ENCODE measurements around the gene NECTIN3. TPM values are rescaled to one million over a fixed set of nuclear protein-coding genes. Genes with fewer than 3 reads are reported as not detected.

The NECTIN3 gene
- total RNA-seq, 1 experiment from 2014 or later, result 75.8 TPM

DNA sequence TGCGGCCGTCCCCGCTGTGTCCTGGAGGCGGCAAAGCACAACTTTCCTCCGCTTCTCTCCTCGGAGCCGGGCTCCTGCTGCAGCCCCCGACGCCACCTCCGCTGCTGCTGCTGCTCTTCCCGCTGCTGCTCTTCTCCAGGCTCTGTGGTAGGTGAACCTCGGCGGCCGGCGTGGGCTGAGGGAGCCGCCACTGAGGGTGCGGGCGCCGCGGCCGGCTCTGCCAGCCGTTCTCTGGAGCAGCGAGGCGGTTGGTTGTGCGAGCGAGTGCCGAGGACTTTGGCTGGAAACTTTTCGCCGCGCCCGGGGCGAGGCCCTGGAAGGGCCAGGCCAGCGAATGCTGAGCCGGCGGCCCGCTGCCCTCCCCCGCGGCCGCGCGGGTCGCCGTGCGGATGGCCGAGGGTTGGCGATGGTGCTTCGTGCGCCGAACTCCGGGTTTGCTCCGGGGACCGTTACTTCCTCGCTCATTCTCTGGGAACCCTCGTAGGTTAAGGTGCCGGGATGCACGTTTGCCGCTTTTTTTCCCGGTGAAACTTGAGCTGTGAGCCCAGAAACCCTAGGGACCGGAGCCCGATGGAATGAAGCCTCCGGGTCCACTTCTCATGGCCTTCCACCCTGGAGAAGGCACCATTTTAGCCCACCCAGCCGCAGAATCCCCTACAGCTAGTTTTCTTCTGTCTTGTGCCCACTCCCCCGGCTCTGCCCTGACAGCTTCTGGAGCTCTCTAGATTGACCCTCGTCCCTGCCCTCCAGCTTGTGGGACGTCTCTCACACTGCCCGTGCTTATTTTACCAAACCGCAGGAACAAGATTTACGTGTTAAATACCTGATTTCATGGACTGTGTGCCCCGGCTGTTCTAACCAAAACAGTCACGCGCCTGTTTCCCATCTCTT is 660 bp downstream of the NECTIN3 start:
- intact Hi-C loops (cut with micrococcal nuclease; ENCODE audit: unreplicated experiment), result loop anchor here (2.0 to 10.0 kb wide), 6 partner anchors 127 to 1337 kb away; partner anchors contain the start of gene CD96
- TF ChIP-seq, protein P1, sequence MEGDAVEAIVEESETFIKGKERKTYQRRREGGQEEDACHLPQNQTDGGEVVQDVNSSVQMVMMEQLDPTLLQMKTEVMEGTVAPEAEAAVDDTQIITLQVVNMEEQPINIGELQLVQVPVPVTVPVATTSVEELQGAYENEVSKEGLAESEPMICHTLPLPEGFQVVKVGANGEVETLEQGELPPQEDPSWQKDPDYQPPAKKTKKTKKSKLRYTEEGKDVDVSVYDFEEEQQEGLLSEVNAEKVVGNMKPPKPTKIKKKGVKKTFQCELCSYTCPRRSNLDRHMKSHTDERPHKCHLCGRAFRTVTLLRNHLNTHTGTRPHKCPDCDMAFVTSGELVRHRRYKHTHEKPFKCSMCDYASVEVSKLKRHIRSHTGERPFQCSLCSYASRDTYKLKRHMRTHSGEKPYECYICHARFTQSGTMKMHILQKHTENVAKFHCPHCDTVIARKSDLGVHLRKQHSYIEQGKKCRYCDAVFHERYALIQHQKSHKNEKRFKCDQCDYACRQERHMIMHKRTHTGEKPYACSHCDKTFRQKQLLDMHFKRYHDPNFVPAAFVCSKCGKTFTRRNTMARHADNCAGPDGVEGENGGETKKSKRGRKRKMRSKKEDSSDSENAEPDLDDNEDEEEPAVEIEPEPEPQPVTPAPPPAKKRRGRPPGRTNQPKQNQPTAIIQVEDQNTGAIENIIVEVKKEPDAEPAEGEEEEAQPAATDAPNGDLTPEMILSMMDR (IDR thresholded peaks at IDR 0.05; ENCODE audit: insufficient read depth in 1 of 2, low read depth in 1 of 2, low read length in 1 of 2, severe bottlenecking in 1 of 2, unreplicated experiment in 1 of 2), result no peak
- no TSS peak for BruUV-seq (replicated peaks)
- Histone ChIP-seq H3K27me3 (replicated peaks; ENCODE audit: control insufficient read depth, insufficient read depth, low read length) (no peaks in the 10 kb centered on the region), H3K36me3 (ENCODE audit: control insufficient read depth, insufficient read depth, low read length) (no peaks in the 10 kb centered on the region; the same call in 1 of the 2 replicates), H3K9me3 (no peaks in the 10 kb centered on the region), H3K4me1 (peaks cover 20% of the 10 kb centered on the region), H3K4me3 (ENCODE audit: low read depth, low read length) (peak overlapping the region; percentile 92)
- no peaks in the 10 kb centered on the region for H3K9me3 Mint-ChIP-seq (ENCODE audit: unreplicated experiment)
- ChIA-PET POLR2A (no interaction called here), CTCF (interaction anchor here (0.5 kb wide), 1 partner anchor 66 kb away, joined by 4 read pairs; no protein-coding TSS in a partner anchor)
- H3K4me3 Mint-ChIP-seq (ENCODE audit: unreplicated experiment), result peak overlapping the region; percentile 98
- peaks cover 15% of the 10 kb centered on the region for H3K4me1 Mint-ChIP-seq (ENCODE audit: low read depth, unreplicated experiment)
- DNase-seq, result no peak
- no peaks in the 10 kb centered on the region for H3K27me3 Mint-ChIP-seq (ENCODE audit: insufficient read depth, unreplicated experiment)
- peaks cover 14% of the 10 kb centered on the region for H3K36me3 Mint-ChIP-seq (ENCODE audit: insufficient read depth, unreplicated experiment)
- H3K27ac Mint-ChIP-seq (ENCODE audit: unreplicated experiment), result peak overlapping the region; percentile 77

- POLR2A ChIA-PET, result no interaction called here
- TSS peak; percentile 31 for BruUV-seq (replicated peaks)
These were observed 1.6 kb downstream of the NECTIN3 start for GRCh38 chr3:111073218-111073617.

DNA sequence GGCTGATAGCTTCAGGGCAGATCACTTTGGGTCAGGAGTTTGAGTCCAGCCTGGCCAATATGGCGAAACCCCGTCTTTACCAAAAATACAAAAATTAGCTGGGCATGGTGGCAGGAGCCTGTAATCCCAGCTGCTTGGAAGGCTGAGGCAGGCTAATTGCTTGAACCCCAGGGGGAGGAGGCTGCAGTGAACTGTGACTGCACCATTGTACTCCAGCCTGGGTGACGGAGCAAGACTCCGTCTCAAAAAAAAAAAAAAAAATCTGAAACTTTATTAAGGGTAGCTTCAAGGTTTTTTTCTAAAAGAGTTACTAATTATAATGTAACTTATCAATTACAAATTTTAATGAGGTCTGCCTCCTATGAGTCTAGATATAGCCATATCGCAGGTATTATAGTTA is 5.1 kb downstream of the NECTIN3 start:
- no peak for DNase-seq
- Histone ChIP-seq H3K4me1 (peaks cover 25% of the 10 kb centered on the region; the same call in 1 of the 2 replicates), H3K27me3 (replicated peaks; ENCODE audit: control insufficient read depth, insufficient read depth, low read length) (no peaks in the 10 kb centered on the region), H3K36me3 (ENCODE audit: control insufficient read depth, insufficient read depth, low read length) (no peaks in the 10 kb centered on the region), H3K9me3 (no peaks in the 10 kb centered on the region), H3K4me3 (ENCODE audit: low read depth, low read length) (no peak overlapping the region)
- TF ChIP-seq, protein P1 (IDR thresholded peaks at IDR 0.05; ENCODE audit: insufficient read depth in 1 of 2, low read depth in 1 of 2, low read length in 1 of 2, severe bottlenecking in 1 of 2, unreplicated experiment in 1 of 2), result no peak
- no TSS peak for BruUV-seq (replicated peaks)
- ChIA-PET POLR2A (no interaction called here), CTCF (no interaction called here)
- Mint-ChIP-seq H3K27ac (ENCODE audit: unreplicated experiment) (no peak overlapping the region), H3K4me3 (ENCODE audit: unreplicated experiment) (no peak overlapping the region), H3K9me3 (ENCODE audit: unreplicated experiment) (no peaks in the 10 kb centered on the region), H3K4me1 (ENCODE audit: low read depth, unreplicated experiment) (peaks cover 15% of the 10 kb centered on the region), H3K36me3 (ENCODE audit: insufficient read depth, unreplicated experiment) (peaks cover under 1% of the 10 kb centered on the region), H3K27me3 (ENCODE audit: insufficient read depth, unreplicated experiment) (no peaks in the 10 kb centered on the region)
- intact Hi-C loops (cut with micrococcal nuclease; ENCODE audit: unreplicated experiment), result loop anchor here (10.0 kb wide), 3 partner anchors 132 to 1342 kb away; no protein-coding TSS in a partner anchor

More at GRCh38 chr3:111073218-111073617, 1.6 kb downstream of the NECTIN3 start:
- Mint-ChIP-seq H3K27ac (ENCODE audit: unreplicated experiment) (peak overlapping the region; percentile 77), H3K36me3 (ENCODE audit: insufficient read depth, unreplicated experiment) (peaks cover 14% of the 10 kb centered on the region), H3K4me3 (ENCODE audit: unreplicated experiment) (peak overlapping the region; percentile 98), H3K9me3 (ENCODE audit: unreplicated experiment) (no peaks in the 10 kb centered on the region), H3K4me1 (ENCODE audit: low read depth, unreplicated experiment) (peaks cover 15% of the 10 kb centered on the region), H3K27me3 (ENCODE audit: insufficient read depth, unreplicated experiment) (no peaks in the 10 kb centered on the region)
- TF ChIP-seq, protein P1 (IDR thresholded peaks at IDR 0.05; ENCODE audit: insufficient read depth in 1 of 2, low read depth in 1 of 2, low read length in 1 of 2, severe bottlenecking in 1 of 2, unreplicated experiment in 1 of 2), result no peak
- H3K27me3 ChIP-seq (replicated peaks; ENCODE audit: control insufficient read depth, insufficient read depth, low read length), result no peaks in the 10 kb centered on the region
- H3K9me3 ChIP-seq, result no peaks in the 10 kb centered on the region
- peak overlapping the region; percentile 92 for H3K4me3 ChIP-seq (ENCODE audit: low read depth, low read length)
- no peaks in the 10 kb centered on the region for H3K36me3 ChIP-seq (ENCODE audit: control insufficient read depth, insufficient read depth, low read length)
- CTCF ChIA-PET, result interaction anchor here (0.5 kb wide), 1 partner anchor 66 kb away, joined by 4 read pairs; no protein-coding TSS in a partner anchor
- peaks cover 29% of the 10 kb centered on the region for H3K4me1 ChIP-seq
- intact Hi-C loops (cut with micrococcal nuclease; ENCODE audit: unreplicated experiment), result loop anchor here (2.0 to 10.0 kb wide), 6 partner anchors 128 to 1338 kb away; partner anchors contain the start of gene CD96
- DNase-seq, result no peak

Data from Caco-2 (cell line).